ENCODE results near the gene MED15.

Gene MED15

DNA sequence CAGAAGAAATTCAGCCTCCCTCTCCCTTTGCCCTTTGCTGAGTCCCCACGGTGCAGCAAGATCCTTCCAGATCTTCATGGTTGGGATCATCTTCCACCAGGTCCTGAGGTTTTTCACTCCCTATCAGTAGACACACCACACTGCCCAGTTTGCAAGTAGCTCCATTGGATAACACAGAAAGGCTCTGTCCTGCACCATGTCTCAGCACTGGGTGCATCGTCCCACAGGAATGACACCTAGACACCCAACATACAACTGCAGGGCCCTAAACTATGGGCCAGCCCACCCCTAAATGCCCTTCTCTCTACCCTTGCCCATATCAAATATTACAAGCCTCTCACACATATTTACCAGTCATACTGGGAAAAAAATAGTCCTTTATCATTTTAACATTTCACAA, 21.2 kb upstream of the MED15 start:
- Histone ChIP-seq H3K9me3 (ENCODE audit: control insufficient read depth, low read length) (no peaks in the 10 kb centered on the region), H3K36me3 (ENCODE audit: control insufficient read depth, insufficient read depth, low read length) (no peaks in the 10 kb centered on the region), H3K9ac (ENCODE audit: low read length) (no peak overlapping the region), H3K4me1 (ENCODE audit: control insufficient read depth, insufficient read depth, low read length) (no peaks in the 10 kb centered on the region), H3K27me3 (ENCODE audit: control insufficient read depth, insufficient read depth, low read length) (no peaks in the 10 kb centered on the region), H3K4me3 (ENCODE audit: low read length) (no peak overlapping the region)

DNA sequence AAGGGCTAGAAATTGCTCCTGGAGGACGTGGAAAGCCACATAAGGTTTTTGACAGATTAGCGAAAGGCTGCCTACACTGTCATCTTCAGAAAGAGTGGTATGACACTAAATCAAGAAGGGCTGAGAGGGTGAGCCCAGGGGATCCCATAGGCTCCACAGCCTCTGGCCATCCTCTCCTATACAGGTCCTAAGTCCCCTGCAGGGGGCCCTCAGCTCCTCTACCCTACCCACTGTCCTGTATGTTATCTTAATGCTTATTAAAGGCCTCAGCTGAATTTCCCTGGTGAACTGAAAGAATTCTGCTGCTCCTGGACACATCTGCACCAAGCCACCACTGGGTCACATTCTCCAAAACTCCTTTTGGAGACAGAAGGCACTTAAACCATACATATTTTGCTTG, 19.7 kb upstream of the MED15 start:
- Histone ChIP-seq H3K27me3 (ENCODE audit: control insufficient read depth, insufficient read depth, low read length) (no peaks in the 10 kb centered on the region), H3K4me1 (ENCODE audit: control insufficient read depth, insufficient read depth, low read length) (no peaks in the 10 kb centered on the region), H3K36me3 (ENCODE audit: control insufficient read depth, insufficient read depth, low read length) (no peaks in the 10 kb centered on the region), H3K9ac (ENCODE audit: low read length) (no peak overlapping the region), H3K4me3 (ENCODE audit: low read length) (no peak overlapping the region), H3K9me3 (ENCODE audit: control insufficient read depth, low read length) (no peaks in the 10 kb centered on the region)

DNA sequence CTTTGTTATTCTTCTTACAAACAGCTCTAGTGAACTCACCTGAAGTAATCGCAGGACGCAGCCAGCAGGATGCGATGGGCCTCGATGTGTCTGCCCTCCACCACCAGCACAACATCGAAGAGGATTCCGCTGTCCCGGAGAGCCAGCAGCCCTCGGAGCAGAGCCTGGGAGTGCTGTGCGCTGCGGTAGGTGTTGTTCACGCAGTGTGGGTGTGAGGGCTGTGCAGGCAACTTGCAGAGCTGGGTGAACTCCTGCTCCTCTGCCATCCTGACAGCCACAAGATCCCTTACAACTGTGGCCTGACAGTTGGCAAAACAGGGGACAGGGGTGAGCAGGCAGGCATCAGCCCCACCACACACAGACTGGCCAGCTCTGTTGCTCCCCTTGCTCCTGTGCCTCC, 18.5 kb upstream of the MED15 start:
- H3K9ac ChIP-seq (ENCODE audit: low read length): no peak overlapping the region
- no peaks in the 10 kb centered on the region for H3K9me3 ChIP-seq (ENCODE audit: control insufficient read depth, low read length)
- H3K27me3 ChIP-seq (ENCODE audit: control insufficient read depth, insufficient read depth, low read length): no peaks in the 10 kb centered on the region
- H3K4me3 ChIP-seq (ENCODE audit: low read length): no peak overlapping the region
- no peaks in the 10 kb centered on the region for H3K4me1 ChIP-seq (ENCODE audit: control insufficient read depth, insufficient read depth, low read length)
- H3K36me3 ChIP-seq (ENCODE audit: control insufficient read depth, insufficient read depth, low read length): no peaks in the 10 kb centered on the region

DNA sequence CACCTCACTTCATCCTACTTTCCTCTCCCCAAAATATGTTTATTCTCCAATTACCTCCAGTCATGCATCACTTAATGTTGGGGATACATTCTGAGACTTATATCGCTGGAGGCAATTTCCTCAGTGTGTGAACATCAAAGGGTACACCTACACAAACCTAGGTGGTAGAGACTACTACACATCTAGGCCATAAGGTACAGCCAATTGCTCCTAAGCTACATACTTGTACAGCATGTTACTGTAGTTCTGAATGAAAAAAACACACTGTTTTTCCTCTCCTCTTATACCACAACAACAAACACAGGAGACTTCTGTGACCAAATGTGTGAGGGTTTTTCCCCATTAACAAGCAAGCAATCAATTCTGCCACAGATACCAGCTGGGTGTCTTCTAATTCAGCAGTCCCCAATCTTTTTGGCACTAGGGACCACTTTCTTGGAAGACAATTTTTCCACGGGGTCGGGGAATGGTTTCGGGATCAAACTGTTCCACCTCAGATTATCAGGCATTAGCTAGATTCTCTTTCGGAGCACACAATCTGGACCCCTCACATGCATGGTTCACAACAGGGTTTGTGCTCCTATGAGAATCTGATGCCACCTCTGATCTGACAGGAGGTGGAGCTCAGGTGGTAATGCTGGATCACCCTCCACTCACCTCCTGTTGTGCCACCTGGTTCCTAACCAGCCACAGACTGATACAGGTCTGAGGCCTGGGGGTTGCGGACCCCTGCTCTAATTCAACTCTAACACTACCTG, 17.0 kb upstream of the MED15 start:
- Histone ChIP-seq H3K9ac (ENCODE audit: low read length) (no peak overlapping the region), H3K4me3 (ENCODE audit: low read length) (no peak overlapping the region), H3K36me3 (ENCODE audit: control insufficient read depth, insufficient read depth, low read length) (no peaks in the 10 kb centered on the region), H3K9me3 (ENCODE audit: control insufficient read depth, low read length) (no peaks in the 10 kb centered on the region), H3K4me1 (ENCODE audit: control insufficient read depth, insufficient read depth, low read length) (peaks cover 9% of the 10 kb centered on the region), H3K27me3 (ENCODE audit: control insufficient read depth, insufficient read depth, low read length) (no peaks in the 10 kb centered on the region)

DNA sequence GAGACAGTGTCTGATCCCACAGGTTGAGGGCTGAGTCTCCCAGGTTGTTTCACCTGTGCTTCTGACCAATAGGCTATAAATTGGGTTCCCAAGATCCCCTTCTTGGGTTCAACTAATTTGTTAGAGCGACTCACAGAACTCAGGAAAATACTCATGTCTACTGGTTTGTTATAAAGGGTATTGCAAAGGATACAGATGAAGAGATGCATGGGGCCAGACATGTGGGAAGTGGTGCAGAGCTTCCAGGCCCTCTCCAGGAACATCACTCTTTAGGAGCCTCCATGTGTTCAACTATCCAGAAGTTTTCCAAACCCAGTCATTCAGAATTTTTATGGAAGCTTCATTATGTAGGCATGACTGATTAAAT, 16.5 kb upstream of the MED15 start:
- Histone ChIP-seq H3K36me3 (ENCODE audit: control insufficient read depth, insufficient read depth, low read length) (no peaks in the 10 kb centered on the region), H3K4me3 (ENCODE audit: low read length) (no peak overlapping the region), H3K9me3 (ENCODE audit: control insufficient read depth, low read length) (no peaks in the 10 kb centered on the region), H3K27me3 (ENCODE audit: control insufficient read depth, insufficient read depth, low read length) (no peaks in the 10 kb centered on the region), H3K4me1 (ENCODE audit: control insufficient read depth, insufficient read depth, low read length) (peaks cover 9% of the 10 kb centered on the region), H3K9ac (ENCODE audit: low read length) (no peak overlapping the region)

DNA sequence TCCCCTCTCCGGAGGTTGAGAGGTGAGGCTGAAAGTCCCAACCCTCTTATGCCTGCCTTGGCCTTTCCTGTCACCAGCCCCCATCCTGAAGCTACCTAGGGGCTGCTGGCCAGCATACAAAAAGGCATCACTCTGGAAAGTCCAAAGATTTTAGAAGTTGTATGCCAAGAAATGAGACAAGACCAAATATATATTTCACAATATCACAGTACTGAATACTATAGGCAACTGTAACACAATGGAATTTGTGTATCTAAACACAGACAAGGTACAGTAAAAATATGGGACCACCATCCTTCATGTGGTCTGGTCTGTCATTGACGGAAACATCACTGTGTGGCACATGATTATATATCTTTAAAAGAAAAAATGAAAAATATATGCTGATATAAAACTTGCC, 16.1 kb upstream of the MED15 start:
- Histone ChIP-seq H3K27me3 (ENCODE audit: control insufficient read depth, insufficient read depth, low read length) (no peaks in the 10 kb centered on the region), H3K4me3 (ENCODE audit: low read length) (no peak overlapping the region), H3K4me1 (ENCODE audit: control insufficient read depth, insufficient read depth, low read length) (peaks cover 9% of the 10 kb centered on the region), H3K36me3 (ENCODE audit: control insufficient read depth, insufficient read depth, low read length) (no peaks in the 10 kb centered on the region), H3K9ac (ENCODE audit: low read length) (no peak overlapping the region), H3K9me3 (ENCODE audit: control insufficient read depth, low read length) (no peaks in the 10 kb centered on the region)

DNA sequence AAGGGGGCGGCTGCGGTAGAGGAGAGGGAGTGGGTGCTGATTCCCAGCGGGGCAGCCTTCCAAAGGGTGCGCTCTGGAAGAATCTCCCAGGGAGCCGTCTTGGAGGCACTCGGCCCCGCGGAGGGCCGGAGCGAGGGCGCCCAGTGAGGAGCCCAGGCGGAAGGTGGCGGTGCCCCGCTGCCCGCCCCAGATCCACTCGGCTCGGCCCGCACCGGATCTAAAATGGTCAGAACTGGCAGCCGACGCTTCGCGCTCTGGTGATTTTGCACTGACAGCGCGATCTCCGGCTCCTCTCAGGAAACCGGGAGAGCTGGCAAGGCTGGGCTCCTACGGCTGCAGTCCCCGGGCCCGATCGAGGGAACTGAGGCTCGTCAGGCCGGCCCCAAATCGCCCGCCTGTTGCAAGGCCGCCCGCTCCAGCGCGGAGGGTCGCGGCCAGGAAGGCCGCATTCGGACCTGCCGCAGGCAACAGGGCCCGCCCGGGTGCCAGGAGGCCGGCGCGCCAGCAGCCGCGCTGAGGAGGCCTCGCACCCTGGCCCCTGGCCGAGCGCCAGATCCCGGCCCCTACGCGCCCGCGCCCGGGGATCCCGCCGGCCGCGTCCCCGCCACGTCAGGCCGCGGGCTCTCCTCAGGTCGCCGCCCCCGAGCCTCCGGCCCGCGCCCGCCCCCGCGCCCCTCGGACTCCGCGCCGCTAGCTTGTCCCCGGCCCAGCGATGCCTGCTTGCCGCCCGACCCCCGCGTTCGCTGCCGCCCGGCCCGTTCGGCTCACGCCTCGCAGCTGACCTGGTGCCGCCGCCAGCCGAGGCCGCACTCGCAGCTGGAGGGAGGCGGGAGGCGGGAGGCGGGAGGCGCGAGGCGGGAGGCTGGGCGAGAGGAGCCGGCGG, 12.2 kb upstream of the MED15 start, which contains the start of gene KLHL22:
Gene KLHL22 (minus strand): TSS at position 818 of the 883 bp plus-strand sequence. CDS start 6,584 bp downstream, outside the sequence.
- Histone ChIP-seq H3K27me3 (ENCODE audit: control insufficient read depth, insufficient read depth, low read length) (no peaks in the 10 kb centered on the region), H3K9me3 (ENCODE audit: control insufficient read depth, low read length) (no peaks in the 10 kb centered on the region), H3K4me1 (ENCODE audit: control insufficient read depth, insufficient read depth, low read length) (peaks cover 14% of the 10 kb centered on the region), H3K4me3 (ENCODE audit: low read length) (peak within 1 kb of the TSS; percentile 88), H3K9ac (ENCODE audit: low read length) (peak within 1 kb of the TSS; percentile 93), H3K36me3 (ENCODE audit: control insufficient read depth, insufficient read depth, low read length) (no peaks in the 10 kb centered on the region)

DNA sequence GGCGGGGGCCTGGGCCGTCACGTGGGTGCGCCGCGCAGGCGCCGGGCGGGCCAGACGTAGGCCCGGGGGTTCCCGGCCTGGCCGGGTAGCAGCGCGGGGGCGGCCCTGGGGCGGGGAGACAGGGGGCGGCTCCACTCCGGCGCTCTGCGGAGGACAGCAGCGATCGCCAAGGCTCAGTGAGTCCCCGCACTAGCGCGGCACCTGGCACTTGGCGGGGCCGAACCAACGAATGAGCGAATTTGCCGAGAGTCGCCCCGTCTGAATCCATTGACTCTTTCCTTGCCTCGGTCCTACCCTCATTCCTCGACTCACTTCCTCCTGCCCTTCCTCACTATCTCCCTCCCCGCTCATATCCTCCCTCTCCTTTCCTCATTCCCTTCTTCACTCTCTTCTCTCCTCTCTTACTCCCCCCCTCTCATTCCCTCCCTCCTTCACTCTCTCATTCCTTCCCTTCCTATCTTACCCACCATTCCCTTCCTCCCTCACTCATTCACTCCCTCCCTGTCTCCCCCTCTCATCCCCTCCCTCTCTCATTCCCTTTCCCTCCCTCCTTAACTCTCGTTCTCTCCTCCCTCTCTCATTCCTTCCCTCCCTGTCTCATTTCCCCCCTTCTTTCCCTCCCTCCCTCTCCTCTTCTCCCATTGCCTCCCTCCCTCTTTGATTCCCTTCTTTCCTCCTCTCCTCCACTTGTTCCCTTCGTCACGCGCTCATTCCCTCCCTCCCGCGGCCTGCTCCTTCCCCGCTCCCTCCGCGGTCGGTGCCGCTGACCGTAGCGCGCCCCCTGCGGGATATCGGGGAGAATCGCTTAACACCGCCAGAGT, 11.3 kb upstream of the MED15 start:
- Histone ChIP-seq H3K36me3 (ENCODE audit: control insufficient read depth, insufficient read depth, low read length) (no peaks in the 10 kb centered on the region), H3K4me3 (ENCODE audit: low read length) (peak overlapping the region; percentile 88), H3K9me3 (ENCODE audit: control insufficient read depth, low read length) (no peaks in the 10 kb centered on the region), H3K27me3 (ENCODE audit: control insufficient read depth, insufficient read depth, low read length) (no peaks in the 10 kb centered on the region), H3K9ac (ENCODE audit: low read length) (peak overlapping the region; percentile 93), H3K4me1 (ENCODE audit: control insufficient read depth, insufficient read depth, low read length) (peaks cover 14% of the 10 kb centered on the region)

DNA sequence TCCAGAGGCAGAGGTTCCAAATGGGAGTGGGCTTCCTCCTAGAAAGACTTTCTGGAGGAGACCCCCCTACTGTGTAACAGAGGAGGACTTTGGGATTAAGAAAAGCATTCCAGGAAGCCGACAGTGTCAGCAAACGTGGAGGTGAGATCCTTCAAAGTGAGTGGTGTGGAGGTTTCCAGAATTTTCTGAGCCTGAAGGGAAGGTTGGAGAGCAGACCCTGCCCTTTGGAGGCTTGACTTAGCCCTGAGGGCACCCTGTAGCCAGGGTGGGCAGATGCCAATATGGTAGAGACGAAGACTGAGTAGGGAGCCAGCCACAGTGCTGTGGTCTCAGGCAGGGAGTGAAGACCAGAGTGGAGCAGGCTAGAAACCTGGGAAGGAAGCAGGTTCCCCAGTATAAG, 10.0 kb upstream of the MED15 start:
- no peaks in the 10 kb centered on the region for H3K27me3 ChIP-seq (ENCODE audit: control insufficient read depth, insufficient read depth, low read length)
- H3K36me3 ChIP-seq (ENCODE audit: control insufficient read depth, insufficient read depth, low read length): no peaks in the 10 kb centered on the region
- peaks cover 14% of the 10 kb centered on the region for H3K4me1 ChIP-seq (ENCODE audit: control insufficient read depth, insufficient read depth, low read length)
- no peak overlapping the region for H3K4me3 ChIP-seq (ENCODE audit: low read length)
- H3K9ac ChIP-seq (ENCODE audit: low read length): no peak overlapping the region
- H3K9me3 ChIP-seq (ENCODE audit: control insufficient read depth, low read length): no peaks in the 10 kb centered on the region

DNA sequence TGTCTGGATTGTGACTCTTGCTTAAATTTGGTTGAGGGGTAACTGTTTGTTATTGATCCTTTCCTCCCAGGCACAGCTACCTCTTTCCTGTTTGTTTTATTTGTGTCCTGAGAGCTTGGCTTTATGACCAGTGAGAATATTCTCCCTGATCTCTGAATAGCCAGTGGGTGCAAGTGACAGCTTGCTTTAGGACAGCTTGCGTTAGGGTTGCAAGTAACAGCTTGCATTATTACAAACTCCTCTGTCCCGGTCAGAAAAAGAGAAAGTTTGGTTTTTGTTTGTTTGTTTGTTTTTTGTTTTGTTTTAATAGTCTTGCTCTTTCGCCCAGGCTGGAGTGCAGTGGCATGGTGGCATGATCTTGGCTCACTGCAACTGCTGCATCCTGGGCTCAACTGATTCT, 8.5 kb upstream of the MED15 start:
- Histone ChIP-seq H3K36me3 (ENCODE audit: control insufficient read depth, insufficient read depth, low read length) (no peaks in the 10 kb centered on the region), H3K4me1 (ENCODE audit: control insufficient read depth, insufficient read depth, low read length) (peaks cover 17% of the 10 kb centered on the region), H3K4me3 (ENCODE audit: low read length) (no peak overlapping the region), H3K9ac (ENCODE audit: low read length) (no peak overlapping the region), H3K9me3 (ENCODE audit: control insufficient read depth, low read length) (no peaks in the 10 kb centered on the region), H3K27me3 (ENCODE audit: control insufficient read depth, insufficient read depth, low read length) (no peaks in the 10 kb centered on the region)

DNA sequence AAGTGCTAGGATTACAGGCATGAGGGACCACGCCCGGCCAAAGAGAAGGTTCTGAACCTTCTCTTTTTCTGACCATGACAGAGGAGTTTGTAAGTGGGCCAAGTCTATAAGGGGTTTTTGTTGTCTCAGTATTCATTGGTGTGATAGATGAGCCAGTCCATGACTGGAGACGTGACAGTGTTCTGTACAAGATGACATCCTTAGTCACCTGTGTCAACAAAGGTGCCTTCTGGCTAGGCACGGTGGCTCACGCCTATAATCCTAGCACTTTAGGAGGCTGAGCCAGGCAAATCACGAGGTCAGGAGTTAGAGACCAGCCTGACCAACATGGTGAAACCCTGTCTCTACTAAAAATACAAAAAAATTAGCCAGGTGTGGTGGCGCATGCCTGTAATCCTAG, 7.6 kb upstream of the MED15 start:
- H3K36me3 ChIP-seq (ENCODE audit: control insufficient read depth, insufficient read depth, low read length): no peaks in the 10 kb centered on the region
- H3K27me3 ChIP-seq (ENCODE audit: control insufficient read depth, insufficient read depth, low read length): no peaks in the 10 kb centered on the region
- H3K9ac ChIP-seq (ENCODE audit: low read length): no peak overlapping the region
- H3K4me1 ChIP-seq (ENCODE audit: control insufficient read depth, insufficient read depth, low read length): peaks cover 13% of the 10 kb centered on the region
- H3K9me3 ChIP-seq (ENCODE audit: control insufficient read depth, low read length): no peaks in the 10 kb centered on the region
- no peak overlapping the region for H3K4me3 ChIP-seq (ENCODE audit: low read length)

DNA sequence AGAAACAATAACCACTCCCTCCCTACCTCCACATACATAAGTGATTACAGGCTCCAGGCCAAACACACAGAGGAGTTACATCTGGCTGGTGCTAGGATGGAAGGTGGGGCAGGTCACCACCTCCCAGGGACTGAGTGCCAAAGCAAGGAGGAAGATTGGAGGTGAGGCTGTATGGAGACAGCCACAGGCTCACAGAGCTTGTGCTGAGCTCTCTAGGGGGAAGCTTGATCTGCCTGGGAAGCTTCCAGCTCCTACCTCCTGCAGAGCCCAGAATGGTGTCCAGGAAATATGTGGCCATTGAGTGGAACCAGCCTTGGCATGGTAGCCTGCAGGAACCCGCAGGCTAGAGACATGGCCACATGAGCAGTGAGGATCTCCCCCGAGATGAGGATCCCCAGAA, 3.6 kb upstream of the MED15 start:
- no peak overlapping the region for H3K9ac ChIP-seq (ENCODE audit: low read length)
- no peak overlapping the region for H3K4me3 ChIP-seq (ENCODE audit: low read length)
- no peaks in the 10 kb centered on the region for H3K36me3 ChIP-seq (ENCODE audit: control insufficient read depth, insufficient read depth, low read length)
- H3K27me3 ChIP-seq (ENCODE audit: control insufficient read depth, insufficient read depth, low read length): no peaks in the 10 kb centered on the region
- H3K9me3 ChIP-seq (ENCODE audit: control insufficient read depth, low read length): no peaks in the 10 kb centered on the region
- peaks cover 10% of the 10 kb centered on the region for H3K4me1 ChIP-seq (ENCODE audit: control insufficient read depth, insufficient read depth, low read length)
